ENCODE data around the gene PCNT.

PCNT gene

GRCh38 chr21:46284733-46285132, 39.2 kb upstream of the PCNT start:
- POLR2A ChIA-PET: interaction anchor here (2.0 kb wide), 2 partner anchors 12 to 41 kb away, joined by 8 to 9 read pairs; no protein-coding TSS in a partner anchor
- no peak for TF ChIP-seq ZIC2 (tag by site-specific recombination; IDR thresholded peaks at IDR 0.05)
- TF ChIP-seq ATF2 (tag by site-specific recombination; IDR thresholded peaks at IDR 0.05; ENCODE audit: low read depth): no peak
- no peak for TF ChIP-seq ZNF354C (tag by site-specific recombination; IDR thresholded peaks at IDR 0.05; ENCODE audit: borderline replicate concordance, low read depth)
- no peak for TF ChIP-seq MEIS1 (CRISPR knock-in tag; IDR thresholded peaks at IDR 0.05; ENCODE audit: borderline replicate concordance)
- no peak for TF ChIP-seq ZNF792 (tag by site-specific recombination; IDR thresholded peaks at IDR 0.05)
- TF ChIP-seq, protein P1, sequence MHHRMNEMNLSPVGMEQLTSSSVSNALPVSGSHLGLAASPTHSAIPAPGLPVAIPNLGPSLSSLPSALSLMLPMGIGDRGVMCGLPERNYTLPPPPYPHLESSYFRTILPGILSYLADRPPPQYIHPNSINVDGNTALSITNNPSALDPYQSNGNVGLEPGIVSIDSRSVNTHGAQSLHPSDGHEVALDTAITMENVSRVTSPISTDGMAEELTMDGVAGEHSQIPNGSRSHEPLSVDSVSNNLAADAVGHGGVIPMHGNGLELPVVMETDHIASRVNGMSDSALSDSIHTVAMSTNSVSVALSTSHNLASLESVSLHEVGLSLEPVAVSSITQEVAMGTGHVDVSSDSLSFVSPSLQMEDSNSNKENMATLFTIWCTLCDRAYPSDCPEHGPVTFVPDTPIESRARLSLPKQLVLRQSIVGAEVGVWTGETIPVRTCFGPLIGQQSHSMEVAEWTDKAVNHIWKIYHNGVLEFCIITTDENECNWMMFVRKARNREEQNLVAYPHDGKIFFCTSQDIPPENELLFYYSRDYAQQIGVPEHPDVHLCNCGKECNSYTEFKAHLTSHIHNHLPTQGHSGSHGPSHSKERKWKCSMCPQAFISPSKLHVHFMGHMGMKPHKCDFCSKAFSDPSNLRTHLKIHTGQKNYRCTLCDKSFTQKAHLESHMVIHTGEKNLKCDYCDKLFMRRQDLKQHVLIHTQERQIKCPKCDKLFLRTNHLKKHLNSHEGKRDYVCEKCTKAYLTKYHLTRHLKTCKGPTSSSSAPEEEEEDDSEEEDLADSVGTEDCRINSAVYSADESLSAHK (tag by site-specific recombination; IDR thresholded peaks at IDR 0.05): no peak
- no peak for TF ChIP-seq ZBTB10 (tag by site-specific recombination; IDR thresholded peaks at IDR 0.05)
- Histone ChIP-seq H3K4me3 (ENCODE audit: low read depth, low read length) (peak overlapping the region; percentile 61), H3K27ac (ENCODE audit: extremely low read depth, low read depth, low read length) (no peak overlapping the region), H3K4me1 (ENCODE audit: control insufficient read depth, insufficient read depth, low read length) (peaks cover 4% of the 10 kb centered on the region; the same call in 1 of the 2 replicates), H3K36me3 (ENCODE audit: control insufficient read depth in 2 of 2, insufficient read depth in 1 of 2, low read length in 2 of 2) (peaks cover 32 to 54% of the 10 kb centered on the region in 2 experiments), H3K9me3 (ENCODE audit: control insufficient read depth, insufficient read depth, low read depth, low read length) (no peaks in the 10 kb centered on the region)
- CTCF ChIA-PET: interaction anchor here (0.6 to 1.7 kb wide), 3 partner anchors 29 to 314 kb away, joined by 3 to 7 read pairs (median 4); no protein-coding TSS in a partner anchor

- POLR2A ChIA-PET: interaction anchor here (2.0 kb wide), 2 partner anchors 12 to 40 kb away, joined by 8 to 9 read pairs; no protein-coding TSS in a partner anchor
- Histone ChIP-seq H3K36me3 (ENCODE audit: control insufficient read depth in 2 of 2, insufficient read depth in 1 of 2, low read length in 2 of 2) (peaks cover 27 to 51% of the 10 kb centered on the region in 2 experiments), H3K4me1 (ENCODE audit: control insufficient read depth, insufficient read depth, low read length) (peaks cover 4% of the 10 kb centered on the region; the same call in 1 of the 2 replicates), H3K9me3 (ENCODE audit: control insufficient read depth, insufficient read depth, low read depth, low read length) (no peaks in the 10 kb centered on the region), H3K27ac (ENCODE audit: extremely low read depth, low read depth, low read length) (peak within 1 kb of the TSS; percentile 81), H3K4me3 (ENCODE audit: low read depth, low read length) (peak within 1 kb of the TSS; percentile 61)
- TF ChIP-seq FEZF1 (tag by site-specific recombination; IDR thresholded peaks at IDR 0.05): no peak
- TF ChIP-seq, protein P2, sequence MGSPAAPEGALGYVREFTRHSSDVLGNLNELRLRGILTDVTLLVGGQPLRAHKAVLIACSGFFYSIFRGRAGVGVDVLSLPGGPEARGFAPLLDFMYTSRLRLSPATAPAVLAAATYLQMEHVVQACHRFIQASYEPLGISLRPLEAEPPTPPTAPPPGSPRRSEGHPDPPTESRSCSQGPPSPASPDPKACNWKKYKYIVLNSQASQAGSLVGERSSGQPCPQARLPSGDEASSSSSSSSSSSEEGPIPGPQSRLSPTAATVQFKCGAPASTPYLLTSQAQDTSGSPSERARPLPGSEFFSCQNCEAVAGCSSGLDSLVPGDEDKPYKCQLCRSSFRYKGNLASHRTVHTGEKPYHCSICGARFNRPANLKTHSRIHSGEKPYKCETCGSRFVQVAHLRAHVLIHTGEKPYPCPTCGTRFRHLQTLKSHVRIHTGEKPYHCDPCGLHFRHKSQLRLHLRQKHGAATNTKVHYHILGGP (tag by site-specific recombination; IDR thresholded peaks at IDR 0.05): no peak
- CTCF ChIA-PET: interaction anchor here (0.6 to 1.7 kb wide), 7 partner anchors 28 to 315 kb away, joined by 3 to 7 read pairs (median 3); no protein-coding TSS in a partner anchor
Observed at GRCh38 chr21:46285206-46285661, 38.7 kb upstream of the PCNT start, which contains the start of gene MCM3AP. MCM3AP (minus strand) TSS chr21:46285611; CDS start chr21:46285286, 325 bp downstream.

Measured in HEK293 (cell line).